ENCODE results near the gene ARHGEF10L. TPM values are rescaled to one million over a fixed set of nuclear protein-coding genes. Genes with fewer than 3 reads are reported as not detected.

The ARHGEF10L gene
- total RNA-seq, 1 donor from 2014 or later = 20.3 TPM

DNA sequence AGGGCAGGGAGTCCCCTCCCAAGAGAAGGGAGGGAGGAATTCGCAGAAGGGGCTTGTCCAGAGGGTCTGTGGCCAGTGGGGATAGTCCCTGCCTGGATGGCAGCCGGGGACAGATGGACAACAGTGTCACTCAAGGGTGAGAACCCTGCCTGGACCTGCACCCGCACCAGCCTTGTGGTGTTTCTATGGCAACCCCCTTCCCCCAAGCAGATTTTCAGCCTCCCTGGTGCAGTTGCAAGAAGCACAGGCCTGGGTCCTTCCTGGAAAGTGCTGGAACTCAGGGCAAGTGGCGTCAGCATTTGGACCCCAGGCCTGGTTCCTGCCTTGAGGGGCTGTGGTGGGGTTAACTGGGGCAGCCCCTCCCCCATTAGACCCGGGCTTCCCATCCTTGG lies 131.8 kb downstream of the ARHGEF10L start:
- Mint-ChIP-seq H3K4me1 (peaks cover 66% of the 10 kb centered on the region), H3K27ac (peak overlapping the region; percentile 90), H3K36me3 (peaks cover 6% of the 10 kb centered on the region), H3K9me3 (no peaks in the 10 kb centered on the region), H3K27me3 (ENCODE audit: insufficient read depth, low read depth) (peaks cover 6% of the 10 kb centered on the region), H3K4me3 (peak overlapping the region; percentile 27)
- H3K4me2 ChIP-seq = peak overlapping the region; percentile 41
- H3K4me3 ChIP-seq = no peak overlapping the region
- H2AFZ ChIP-seq (replicated peaks) = no peak overlapping the region
- peaks cover 5% of the 10 kb centered on the region for H3F3A ChIP-seq (ENCODE audit: low read depth)
- H3K36me3 ChIP-seq = no peaks in the 10 kb centered on the region
- H3K4me1 ChIP-seq = peaks cover 28% of the 10 kb centered on the region
- no peak overlapping the region for H3K27ac ChIP-seq
- peaks cover 29% of the 10 kb centered on the region for H4K20me1 ChIP-seq (ENCODE audit: low read depth)
- H3K79me2 ChIP-seq (ENCODE audit: low read depth) = no peaks in the 10 kb centered on the region
- no peak for TF ChIP-seq EZH2phosphoT487 (IDR thresholded peaks at IDR 0.05)
- TF ChIP-seq, protein P1, sequence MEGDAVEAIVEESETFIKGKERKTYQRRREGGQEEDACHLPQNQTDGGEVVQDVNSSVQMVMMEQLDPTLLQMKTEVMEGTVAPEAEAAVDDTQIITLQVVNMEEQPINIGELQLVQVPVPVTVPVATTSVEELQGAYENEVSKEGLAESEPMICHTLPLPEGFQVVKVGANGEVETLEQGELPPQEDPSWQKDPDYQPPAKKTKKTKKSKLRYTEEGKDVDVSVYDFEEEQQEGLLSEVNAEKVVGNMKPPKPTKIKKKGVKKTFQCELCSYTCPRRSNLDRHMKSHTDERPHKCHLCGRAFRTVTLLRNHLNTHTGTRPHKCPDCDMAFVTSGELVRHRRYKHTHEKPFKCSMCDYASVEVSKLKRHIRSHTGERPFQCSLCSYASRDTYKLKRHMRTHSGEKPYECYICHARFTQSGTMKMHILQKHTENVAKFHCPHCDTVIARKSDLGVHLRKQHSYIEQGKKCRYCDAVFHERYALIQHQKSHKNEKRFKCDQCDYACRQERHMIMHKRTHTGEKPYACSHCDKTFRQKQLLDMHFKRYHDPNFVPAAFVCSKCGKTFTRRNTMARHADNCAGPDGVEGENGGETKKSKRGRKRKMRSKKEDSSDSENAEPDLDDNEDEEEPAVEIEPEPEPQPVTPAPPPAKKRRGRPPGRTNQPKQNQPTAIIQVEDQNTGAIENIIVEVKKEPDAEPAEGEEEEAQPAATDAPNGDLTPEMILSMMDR (IDR thresholded peaks at IDR 0.05) = no peak
- no peak for TF ChIP-seq EZH2 (IDR thresholded peaks at IDR 0.05)
- H3K9ac ChIP-seq = no peak overlapping the region
- peak; percentile 55 for DNase-seq (ENCODE audit: low spot score)
- H3K27me3 ChIP-seq = no peaks in the 10 kb centered on the region
- H3K9me3 ChIP-seq (ENCODE audit: low read depth) = no peaks in the 10 kb centered on the region

- Mint-ChIP-seq H3K27ac (no peak overlapping the region), H3K36me3 (peaks cover 6% of the 10 kb centered on the region), H3K4me1 (peaks cover 66% of the 10 kb centered on the region), H3K9me3 (no peaks in the 10 kb centered on the region), H3K4me3 (no peak overlapping the region), H3K27me3 (ENCODE audit: insufficient read depth, low read depth) (peaks cover 6% of the 10 kb centered on the region)
- H3K27ac ChIP-seq = no peak overlapping the region
- no peak overlapping the region for H3K9ac ChIP-seq
- H3K4me3 ChIP-seq = no peak overlapping the region
- H3K36me3 ChIP-seq = no peaks in the 10 kb centered on the region
- H4K20me1 ChIP-seq (ENCODE audit: low read depth) = peaks cover 29% of the 10 kb centered on the region
- no peaks in the 10 kb centered on the region for H3K9me3 ChIP-seq (ENCODE audit: low read depth)
- TF ChIP-seq EZH2phosphoT487 (IDR thresholded peaks at IDR 0.05) (no peak), EZH2 (IDR thresholded peaks at IDR 0.05) (no peak)
- TF ChIP-seq, protein P1 (IDR thresholded peaks at IDR 0.05) = no peak
- H3K27me3 ChIP-seq = no peaks in the 10 kb centered on the region
- DNase-seq (ENCODE audit: low spot score) = peak; percentile 60
- H3F3A ChIP-seq (ENCODE audit: low read depth) = peaks cover 5% of the 10 kb centered on the region
- H3K4me2 ChIP-seq = peak overlapping the region; percentile 41
- H3K4me1 ChIP-seq = peaks cover 28% of the 10 kb centered on the region
- H3K79me2 ChIP-seq (ENCODE audit: low read depth) = no peaks in the 10 kb centered on the region
- H2AFZ ChIP-seq (replicated peaks) = no peak overlapping the region
Measured at GRCh38 chr1:17671741-17672140, 132.2 kb downstream of the ARHGEF10L start.

DNA sequence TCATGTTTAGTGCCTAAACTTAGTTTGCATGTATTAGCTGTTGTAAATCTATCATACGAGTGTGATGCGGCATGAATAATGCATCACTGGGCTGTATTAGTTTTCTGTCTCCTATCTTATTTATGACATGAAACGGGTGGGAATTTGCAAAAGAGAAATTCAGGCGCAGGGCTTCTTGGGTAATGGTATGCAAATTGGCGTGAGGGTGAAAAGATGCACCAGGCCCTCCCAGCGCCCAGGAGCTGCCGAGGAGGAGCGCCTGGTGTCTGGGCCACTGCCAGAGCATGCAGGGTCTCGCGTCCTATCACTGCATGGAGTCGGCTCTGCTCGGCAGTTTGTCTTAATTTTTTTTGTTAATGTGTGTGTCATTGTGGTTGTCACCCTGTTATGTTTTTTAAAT lies 132.7 kb downstream of the ARHGEF10L start:
- no peak overlapping the region for H3K9ac ChIP-seq
- no peaks in the 10 kb centered on the region for H3K9me3 Mint-ChIP-seq
- H3K79me2 ChIP-seq (ENCODE audit: low read depth) = no peaks in the 10 kb centered on the region
- peak overlapping the region; percentile 30 for H3K27ac Mint-ChIP-seq
- H3K27me3 Mint-ChIP-seq (ENCODE audit: insufficient read depth, low read depth) = peaks cover 6% of the 10 kb centered on the region
- H3K27ac ChIP-seq = no peak overlapping the region
- no peaks in the 10 kb centered on the region for H3K36me3 ChIP-seq
- H4K20me1 ChIP-seq (ENCODE audit: low read depth) = peaks cover 29% of the 10 kb centered on the region
- H3K4me1 Mint-ChIP-seq = peaks cover 66% of the 10 kb centered on the region
- DNase-seq (ENCODE audit: low spot score) = no peak
- H3K4me1 ChIP-seq = peaks cover 28% of the 10 kb centered on the region
- H3K27me3 ChIP-seq = no peaks in the 10 kb centered on the region
- H3F3A ChIP-seq (ENCODE audit: low read depth) = peaks cover 5% of the 10 kb centered on the region
- H3K4me3 ChIP-seq = no peak overlapping the region
- peaks cover 6% of the 10 kb centered on the region for H3K36me3 Mint-ChIP-seq
- peak overlapping the region; percentile 1 for H3K4me3 Mint-ChIP-seq
- H2AFZ ChIP-seq (replicated peaks) = no peak overlapping the region
- no peaks in the 10 kb centered on the region for H3K9me3 ChIP-seq (ENCODE audit: low read depth)
- no peak for TF ChIP-seq EZH2 (IDR thresholded peaks at IDR 0.05)
- no peak for TF ChIP-seq EZH2phosphoT487 (IDR thresholded peaks at IDR 0.05)
- TF ChIP-seq, protein P1 (IDR thresholded peaks at IDR 0.05) = no peak
- peak overlapping the region; percentile 41 for H3K4me2 ChIP-seq

Data from neural progenitor cell (in vitro differentiated cells).